Measurements from ENCODE around the gene ALG14.

Gene ALG14

GRCh38 chr1:94980582-94981574 lies 91.9 kb downstream of the ALG14 start:
- Histone ChIP-seq H3K27ac (ENCODE audit: extremely low read depth, low read depth, low read length) (no peak overlapping the region), H3K36me3 (ENCODE audit: control insufficient read depth in 2 of 2, insufficient read depth in 1 of 2, low read length in 2 of 2) (no peaks in the 10 kb centered on the region), H3K4me3 (ENCODE audit: low read depth, low read length) (no peak overlapping the region), H3K9me3 (ENCODE audit: control insufficient read depth, insufficient read depth, low read depth, low read length) (no peaks in the 10 kb centered on the region), H3K4me1 (ENCODE audit: control insufficient read depth, insufficient read depth, low read length) (peaks cover 4% of the 10 kb centered on the region)
- POLR2A ChIA-PET, result no interaction called here
- no peak for TF ChIP-seq BCL6B (tag by site-specific recombination; IDR thresholded peaks at IDR 0.05)
- TF ChIP-seq ZNF24 (tag by site-specific recombination; IDR thresholded peaks at IDR 0.05), result no peak
- TF ChIP-seq ZSCAN4 (tag by site-specific recombination; IDR thresholded peaks at IDR 0.05), result no peak
- CTCF ChIA-PET, result no interaction called here

GRCh38 chr1:94979656-94980581 lies 92.8 kb downstream of the ALG14 start:
- Histone ChIP-seq H3K4me3 (ENCODE audit: low read depth, low read length) (no peak overlapping the region), H3K36me3 (ENCODE audit: control insufficient read depth in 2 of 2, insufficient read depth in 1 of 2, low read length in 2 of 2) (no peaks in the 10 kb centered on the region), H3K27ac (ENCODE audit: extremely low read depth, low read depth, low read length) (no peak overlapping the region), H3K4me1 (ENCODE audit: control insufficient read depth, insufficient read depth, low read length) (no peaks in the 10 kb centered on the region), H3K9me3 (ENCODE audit: control insufficient read depth, insufficient read depth, low read depth, low read length) (no peaks in the 10 kb centered on the region)
- ChIA-PET CTCF (interaction anchor here (0.9 kb wide), 1 partner anchor 18 kb away, joined by 3 read pairs; no protein-coding TSS in a partner anchor), POLR2A (no interaction called here)
- no peak for TF ChIP-seq SP7 (tag by site-specific recombination; IDR thresholded peaks at IDR 0.05)
- TF ChIP-seq ZNF626 (tag by site-specific recombination; IDR thresholded peaks at IDR 0.05), result no peak

- no peaks in the 10 kb centered on the region for H3K9me3 ChIP-seq (ENCODE audit: control insufficient read depth, insufficient read depth, low read depth, low read length)
Observed at GRCh38 chr1:94979131-94979530, 93.6 kb downstream of the ALG14 start.

More at GRCh38 chr1:94979131-94979530, 93.6 kb downstream of the ALG14 start:
- Histone ChIP-seq H3K4me3 (ENCODE audit: low read depth, low read length) (no peak overlapping the region), H3K36me3 (ENCODE audit: control insufficient read depth in 2 of 2, insufficient read depth in 1 of 2, low read length in 2 of 2) (no peaks in the 10 kb centered on the region), H3K27ac (ENCODE audit: extremely low read depth, low read depth, low read length) (no peak overlapping the region), H3K4me1 (ENCODE audit: control insufficient read depth, insufficient read depth, low read length) (no peaks in the 10 kb centered on the region)
- ChIA-PET POLR2A (no interaction called here), CTCF (interaction anchor here (0.7 to 0.9 kb wide), 3 partner anchors 18 to 63 kb away, joined by 3 to 6 read pairs (median 3); no protein-coding TSS in a partner anchor)
- TF ChIP-seq ZNF18 (tag by site-specific recombination; IDR thresholded peaks at IDR 0.05) (no peak), GFI1B (tag by site-specific recombination; IDR thresholded peaks at IDR 0.05) (no peak), HOXA7 (CRISPR knock-in tag; IDR thresholded peaks at IDR 0.05; ENCODE audit: borderline replicate concordance) (no peak), ZNF747 (tag by site-specific recombination; IDR thresholded peaks at IDR 0.05) (no peak), ZNF324 (tag by site-specific recombination; IDR thresholded peaks at IDR 0.05) (no peak), HOXD13 (CRISPR knock-in tag; IDR thresholded peaks at IDR 0.05; ENCODE audit: borderline replicate concordance) (no peak), ZNF830 (tag by site-specific recombination; IDR thresholded peaks at IDR 0.05; ENCODE audit: low read depth) (no peak)

Measured in HEK293 (cell line).